GM20431 (cell line): ENCODE measurements around the gene AKR7A2.
"Not testable (repeated sequence)": the region's sequence is repeated elsewhere in the genome, so short reads cannot be mapped to it uniquely, and the experiment has no call there.

Experiments used
- in situ Hi-C: fragments of 300-500 bp; cut with MseI, MboI; formaldehyde crosslinking; loops from one replicate; pipeline ENCODE4 v1.15.0; 2020; ENCODE audit warnings: low sequenced_read_pairs; ENCODE audit not compliant: unreplicated experiment

Gene AKR7A2

GRCh38 chr1:19309123-19309813, 2.7 kb downstream of the AKR7A2 start:
- in situ Hi-C loops, result no loop called here

GRCh38 chr1:19308509-19308907, 3.4 kb downstream of the AKR7A2 start:
- in situ Hi-C loops, result no loop called here

DNA sequence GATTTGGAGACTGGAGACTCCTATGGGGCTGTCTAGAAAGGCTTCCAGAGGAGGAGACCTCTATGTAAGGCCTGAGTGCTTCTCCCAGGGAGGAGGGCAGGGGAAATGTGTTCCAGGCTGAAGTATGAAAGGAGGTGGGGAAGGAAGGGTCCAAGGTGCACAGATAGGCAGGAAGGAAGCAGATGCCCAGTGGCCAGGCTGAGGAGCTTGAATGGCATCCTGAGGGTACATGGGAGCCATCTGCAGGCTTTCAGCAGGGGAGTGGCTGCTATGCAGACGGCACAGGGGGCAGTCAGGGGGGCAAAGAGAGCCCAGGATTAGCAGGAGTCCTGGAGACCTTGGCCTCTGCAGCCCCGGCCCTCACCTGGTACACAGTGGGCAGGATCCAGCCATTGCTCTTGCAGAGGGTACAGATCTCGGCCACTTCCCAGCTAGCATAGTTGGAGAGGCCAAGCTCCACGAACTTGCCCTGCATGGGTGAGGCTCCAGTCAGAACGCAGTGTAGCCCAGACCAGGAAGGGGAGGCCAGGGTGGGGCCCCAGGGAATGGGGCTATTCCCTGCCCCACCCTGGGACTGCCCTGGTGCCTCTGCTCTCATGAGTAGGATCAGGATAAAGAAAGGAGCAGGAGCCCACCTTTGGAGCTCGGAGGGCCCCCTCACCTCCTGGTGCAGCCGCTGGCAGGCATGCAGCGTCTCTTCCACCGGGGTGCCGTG, 4.0 kb downstream of the AKR7A2 start:
- in situ Hi-C loops, result no loop called here

GRCh38 chr1:19306941-19307340, 5.0 kb downstream of the AKR7A2 start:
- in situ Hi-C loops, result no loop called here

GRCh38 chr1:19305880-19306279, 6.1 kb downstream of the AKR7A2 start:
- in situ Hi-C loops, result no loop called here

DNA sequence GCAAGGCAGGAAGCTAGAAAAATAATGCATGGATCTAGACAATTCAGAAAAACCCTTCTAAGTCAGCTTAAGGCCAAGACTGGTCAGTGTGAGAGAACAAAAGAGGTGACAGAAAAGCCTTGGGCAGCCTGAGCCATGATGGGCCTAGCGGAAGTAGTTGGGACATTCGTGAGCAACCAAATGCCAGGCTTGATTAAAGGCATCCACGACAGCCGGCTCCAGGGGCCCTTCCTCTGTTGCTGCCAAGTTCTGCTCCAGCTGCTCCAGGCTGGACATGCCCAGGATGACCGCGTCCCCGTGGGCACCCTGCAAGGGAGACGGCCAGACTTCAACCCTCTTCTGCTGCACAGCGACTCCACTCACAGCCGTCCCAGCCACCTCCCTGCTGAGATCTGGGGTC, 7.9 kb downstream of the AKR7A2 start:
- in situ Hi-C loops, result not testable (repeated sequence)

- in situ Hi-C loops, result no loop called here
Measured at GRCh38 chr1:19300211-19300610, 11.7 kb downstream of the AKR7A2 start.

GRCh38 chr1:19294638-19295037, 17.3 kb downstream of the AKR7A2 start:
- in situ Hi-C loops, result no loop called here

DNA sequence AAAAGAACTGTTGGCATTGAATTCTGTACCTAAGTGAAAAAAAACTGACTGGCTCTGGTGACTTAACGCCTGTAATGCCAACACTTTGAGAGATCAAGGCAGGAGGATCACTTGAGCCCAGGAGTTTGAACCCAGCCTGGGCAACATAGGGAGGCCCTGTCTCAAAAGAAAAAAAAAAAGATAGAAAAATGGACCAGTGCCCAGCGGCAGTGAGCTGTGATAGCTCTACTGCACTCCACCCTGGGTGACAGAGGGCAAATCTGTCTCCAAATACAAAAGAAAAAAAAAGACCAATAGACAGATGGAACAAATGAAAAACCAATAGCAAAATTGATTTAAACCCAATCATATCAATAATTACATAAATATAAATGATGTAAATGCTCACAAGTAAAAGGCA, 22.7 kb downstream of the AKR7A2 start:
- in situ Hi-C loops, result no loop called here

DNA sequence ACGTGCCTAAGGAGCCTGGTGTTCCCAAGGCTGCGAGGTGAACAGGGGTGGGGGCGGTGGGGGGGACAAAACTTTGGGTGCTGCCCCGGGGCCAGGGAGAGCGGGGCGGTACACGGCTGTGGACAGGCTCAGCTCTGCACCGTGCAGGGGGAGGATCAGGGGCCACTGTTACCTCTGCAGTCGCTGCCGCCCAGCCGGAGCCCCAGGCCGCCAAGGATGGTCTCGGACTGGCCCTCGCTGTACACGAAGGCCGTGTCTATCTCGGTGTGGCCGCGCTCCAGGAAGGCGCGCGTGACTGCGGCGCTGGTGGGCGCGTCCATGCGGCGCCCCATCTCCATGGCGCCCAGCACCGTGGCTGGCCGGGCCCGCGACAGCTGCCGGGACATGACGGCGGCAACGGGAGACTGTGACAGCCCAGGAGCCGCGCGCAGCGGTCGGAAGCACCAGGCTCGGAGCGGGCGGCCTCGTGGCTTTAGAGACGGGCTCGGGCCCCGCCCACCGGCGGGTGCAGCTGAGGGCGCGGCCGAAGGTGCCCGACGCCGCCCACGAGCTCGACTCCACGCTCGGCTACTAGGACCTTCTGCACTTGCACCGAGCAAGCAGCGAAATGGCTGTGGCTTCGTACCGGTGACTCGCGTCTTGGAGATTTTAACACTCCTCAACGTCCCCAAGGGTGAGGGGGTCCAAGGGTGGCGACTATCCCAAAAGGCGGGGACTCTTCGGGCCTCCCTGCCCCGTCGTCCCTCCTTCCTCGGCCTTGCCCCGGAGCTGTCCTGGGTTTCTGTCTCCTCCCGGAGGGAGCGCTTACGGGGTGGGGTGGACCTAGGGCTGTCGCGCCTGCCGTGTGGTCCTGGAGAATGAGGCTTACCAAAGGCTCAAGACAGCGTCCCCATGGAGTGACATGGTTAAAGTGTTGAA, 23.4 kb downstream of the AKR7A2 start, which contains the start of gene AKR7A3:
AKR7A3 (minus strand) TSS at position 447 of the 918 bp plus-strand sequence; CDS start at position 386, 61 bp downstream.
- in situ Hi-C loops, result not testable (repeated sequence)

- in situ Hi-C loops, result no loop called here
Measured at GRCh38 chr1:19287436-19288185, 24.3 kb downstream of the AKR7A2 start.

- in situ Hi-C loops, result not testable (repeated sequence)
Measured at GRCh38 chr1:19285807-19286206, 26.1 kb downstream of the AKR7A2 start.

DNA sequence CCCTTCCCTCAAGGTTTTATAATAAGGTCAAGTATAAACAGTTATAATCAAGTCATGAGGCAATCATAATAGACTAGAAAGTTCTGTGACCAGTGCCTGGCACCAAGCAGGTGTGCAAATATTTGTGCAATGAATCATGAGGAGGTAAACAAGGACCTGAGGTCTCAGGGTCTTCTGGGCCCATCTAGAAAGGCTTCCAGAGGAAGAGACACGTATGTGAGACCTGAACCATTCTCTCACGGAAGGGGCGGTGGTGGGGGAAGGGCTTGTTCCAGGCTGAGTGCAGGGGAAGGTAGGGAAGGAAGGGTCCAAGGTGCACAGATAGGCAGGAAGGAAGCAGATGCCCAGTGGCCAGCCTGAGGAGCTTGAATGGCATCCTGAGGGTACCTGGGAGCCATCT, 26.6 kb downstream of the AKR7A2 start:
- in situ Hi-C loops, result not testable (repeated sequence)

DNA sequence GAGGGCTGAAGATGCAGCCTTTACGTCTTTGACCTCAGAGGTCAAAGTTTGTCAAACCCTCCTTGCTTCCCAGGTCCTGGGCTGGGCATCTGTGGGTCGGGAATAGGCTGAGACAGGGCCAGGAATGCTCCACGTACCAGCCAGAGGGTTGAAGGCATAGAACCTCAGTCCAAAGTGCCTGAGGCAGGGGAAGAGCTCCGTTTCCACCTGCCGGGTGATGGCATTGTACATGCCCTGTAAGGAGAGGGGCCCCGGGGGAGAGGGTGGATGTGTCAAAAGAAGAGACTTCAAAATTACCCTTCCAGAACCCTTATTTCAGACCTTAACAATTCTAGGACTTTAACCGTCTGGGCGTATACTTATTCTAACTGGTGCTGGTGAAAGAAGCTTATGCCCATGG, 27.1 kb downstream of the AKR7A2 start:
- in situ Hi-C loops, result no loop called here

DNA sequence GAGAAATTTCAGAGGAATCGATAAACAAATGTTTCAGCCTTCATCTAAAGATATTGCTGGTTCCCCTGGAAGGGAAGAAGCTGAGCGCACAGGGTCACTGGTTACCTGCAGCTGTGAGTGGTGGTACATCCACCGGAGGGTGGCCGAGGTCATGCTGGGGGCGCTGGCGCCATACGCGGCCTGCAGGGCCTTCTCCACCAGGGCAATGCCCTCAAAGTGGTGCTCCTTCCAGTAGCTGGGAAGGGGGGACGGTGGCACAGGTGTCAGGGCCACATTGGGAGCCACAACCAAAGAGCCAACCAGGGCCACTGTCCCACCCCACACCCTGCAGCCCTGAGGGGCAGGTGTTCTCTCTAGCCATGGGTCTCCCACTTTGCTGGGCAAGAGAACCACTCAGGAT, 28.1 kb downstream of the AKR7A2 start:
- in situ Hi-C loops, result no loop called here

- in situ Hi-C loops, result no loop called here
Measured at GRCh38 chr1:19274636-19275035, 37.3 kb downstream of the AKR7A2 start.

DNA sequence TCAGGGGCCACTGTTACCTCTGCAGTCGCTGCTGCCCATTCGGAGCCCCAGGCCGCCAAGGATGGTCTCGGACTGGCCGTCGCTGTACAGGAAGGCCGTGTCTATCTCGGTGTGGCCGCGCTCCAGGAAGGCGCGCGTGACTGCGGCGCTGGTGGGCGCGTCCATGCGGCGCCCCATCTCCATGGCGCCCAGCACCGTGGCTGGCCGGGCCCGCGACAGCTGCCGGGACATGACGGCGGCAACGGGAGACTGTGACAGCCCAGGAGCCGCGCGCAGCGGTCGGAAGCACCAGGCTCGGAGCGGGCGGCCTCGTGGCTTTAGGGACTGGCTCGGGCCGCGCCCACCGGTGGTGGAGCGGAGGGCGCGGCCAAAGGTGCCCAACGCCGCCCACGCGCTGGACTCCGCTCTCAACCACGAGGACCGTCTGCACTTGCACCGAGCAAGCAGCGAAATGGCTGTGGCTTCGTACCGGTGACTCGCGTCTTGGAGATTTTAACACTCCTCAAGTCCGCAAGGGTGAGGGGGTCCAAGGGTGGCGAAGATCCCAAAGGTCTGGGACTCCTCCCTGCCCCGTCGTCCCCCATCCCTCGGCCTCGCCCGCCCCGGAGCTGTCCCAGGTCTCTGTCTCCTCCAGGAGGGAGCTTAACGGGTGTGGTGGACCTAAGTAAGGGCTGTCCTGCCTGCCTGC, 38.0 kb downstream of the AKR7A2 start:
- in situ Hi-C loops, result not testable (repeated sequence)

- in situ Hi-C loops, result no loop called here
Measured at GRCh38 chr1:19273106-19273843, 38.7 kb downstream of the AKR7A2 start.

DNA sequence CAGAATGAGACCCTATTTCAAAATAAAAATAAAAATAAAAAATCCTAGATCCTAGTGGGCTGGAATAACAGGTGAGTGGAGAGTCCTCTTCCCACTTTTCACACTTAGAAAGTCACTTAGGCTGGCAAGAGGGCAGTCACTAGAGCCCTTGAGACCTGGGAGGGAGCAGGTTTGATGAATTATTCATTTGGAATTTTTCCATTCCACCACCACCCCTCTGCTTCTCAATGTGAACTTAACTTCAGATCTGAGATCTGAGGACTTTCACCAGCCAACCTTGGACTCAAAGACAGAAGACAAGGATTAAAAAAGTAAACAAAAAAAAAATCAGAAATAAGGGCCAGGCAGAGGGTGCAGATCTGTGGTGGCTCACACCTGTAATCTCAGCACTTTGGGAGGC, 39.9 kb downstream of the AKR7A2 start:
- in situ Hi-C loops, result no loop called here
